Tibial artery (tissue), 4 donors: Measurements from ENCODE around the gene ZBTB20.
A peak's percentile ranks its signal among the peaks of the same experiment; 100 is the strongest.

Experiments used
- DNase-seq, 2 donors: peaks; one replicate each; pipeline ENCODE4 v3.0.0-alpha.2; 2019
- H3K27ac ChIP-seq, 2 donors: fragments of 200-600 bp; sonication (generic) in 1 of 2; 1 replicate in 1 of 2; 2 replicates in 1 of 2; pipeline ENCODE4 v1.5.1; 2018 to 2019; ENCODE audit warnings: mild to moderate bottlenecking in 1 of 2
- H3K27me3 ChIP-seq, 2 donors: fragments of 200-600 bp; sonication (generic) in 1 of 2; one replicate each; pipeline versions ENCODE4 v1.5.1 to v1.6.0; 2016 to 2019
- H3K36me3 ChIP-seq, 3 donors: fragments of 200-600 bp; sonication (generic) in 2 of 3; one replicate each; pipeline ENCODE4 v1.5.1; 2016 to 2019; ENCODE audit warnings: mild to moderate bottlenecking in 2 of 3
- H3K4me1 ChIP-seq, 4 donors: fragments of 200-600 bp; sonication (generic) in 2 of 4; 1 replicate in 3 of 4; 2 replicates in 1 of 4; pipeline ENCODE4 v1.5.1; 2016 to 2019
- H3K4me3 ChIP-seq, 2 donors: fragments of 200-600 bp; sonication (generic) in 1 of 2; 1 replicate in 1 of 2; 2 replicates in 1 of 2; pipeline ENCODE4 v1.5.1; 2018 to 2019; ENCODE audit warnings: mild to moderate bottlenecking in 2 of 2
- H3K9me3 ChIP-seq, 3 donors: fragments of 200-600 bp; sonication (generic) in 1 of 3; one replicate each; pipeline ENCODE4 v1.5.1; 2016 to 2019
- intact Hi-C: fragments of 100-400 bp; cut with DNase I; formaldehyde crosslinking; loops from one replicate; pipeline ENCODE4 v1.15.0; 2023; ENCODE audit warnings: low total_unique reads
- TF ChIP-seq, protein P1 (sequence below), 2 experiments: fragments of 200-600 bp in 1 of 2; fragments of 450-650 bp in 1 of 2; IDR thresholded peaks; one replicate each; pipeline ENCODE4 v1.5.1; 2017 to 2019; ENCODE audit warnings: antibody characterized with exemption in 2 of 2, mild to moderate bottlenecking in 1 of 2, moderate library complexity in 1 of 2

The ZBTB20 gene

DNA sequence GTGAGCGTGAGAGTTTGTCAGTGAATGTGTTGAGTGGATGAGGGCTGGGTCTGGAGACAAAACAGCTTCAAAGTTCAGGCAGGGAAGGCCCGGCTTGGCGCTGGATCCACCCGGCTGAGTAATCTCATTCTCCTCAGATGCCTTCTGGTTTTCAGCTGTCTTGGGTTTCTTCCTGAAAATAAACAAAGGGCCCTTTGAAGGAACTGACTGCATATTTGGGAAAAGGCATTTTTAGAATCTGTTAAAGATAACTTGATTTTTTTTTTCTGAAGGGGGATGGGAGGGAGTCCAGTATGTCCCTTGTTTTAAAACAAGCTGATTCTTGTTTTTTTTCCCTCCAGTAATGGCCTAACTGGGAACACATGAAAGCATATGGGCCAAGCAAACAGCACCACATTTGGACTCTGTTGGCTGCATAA, 766.8 kb downstream of the ZBTB20 start:
- peak; percentile 44 to 65 for DNase-seq
- Histone ChIP-seq H3K4me3 (no peak overlapping the region), H3K9me3 (no peaks in the 10 kb centered on the region), H3K4me1 (peaks cover 0 to 31% (median 11%) of the 10 kb centered on the region in 4 donors), H3K27ac (peak overlapping the region in 1 of 2 donors; percentile 11), H3K36me3 (peaks cover 0 to 9% (median 0%) of the 10 kb centered on the region in 3 donors), H3K27me3 (no peaks in the 10 kb centered on the region)
- intact Hi-C loops: loop anchor here (5.0 to 10.0 kb wide), 3 partner anchors 245 to 1317 kb away; no protein-coding TSS in a partner anchor
- TF ChIP-seq, protein P1, sequence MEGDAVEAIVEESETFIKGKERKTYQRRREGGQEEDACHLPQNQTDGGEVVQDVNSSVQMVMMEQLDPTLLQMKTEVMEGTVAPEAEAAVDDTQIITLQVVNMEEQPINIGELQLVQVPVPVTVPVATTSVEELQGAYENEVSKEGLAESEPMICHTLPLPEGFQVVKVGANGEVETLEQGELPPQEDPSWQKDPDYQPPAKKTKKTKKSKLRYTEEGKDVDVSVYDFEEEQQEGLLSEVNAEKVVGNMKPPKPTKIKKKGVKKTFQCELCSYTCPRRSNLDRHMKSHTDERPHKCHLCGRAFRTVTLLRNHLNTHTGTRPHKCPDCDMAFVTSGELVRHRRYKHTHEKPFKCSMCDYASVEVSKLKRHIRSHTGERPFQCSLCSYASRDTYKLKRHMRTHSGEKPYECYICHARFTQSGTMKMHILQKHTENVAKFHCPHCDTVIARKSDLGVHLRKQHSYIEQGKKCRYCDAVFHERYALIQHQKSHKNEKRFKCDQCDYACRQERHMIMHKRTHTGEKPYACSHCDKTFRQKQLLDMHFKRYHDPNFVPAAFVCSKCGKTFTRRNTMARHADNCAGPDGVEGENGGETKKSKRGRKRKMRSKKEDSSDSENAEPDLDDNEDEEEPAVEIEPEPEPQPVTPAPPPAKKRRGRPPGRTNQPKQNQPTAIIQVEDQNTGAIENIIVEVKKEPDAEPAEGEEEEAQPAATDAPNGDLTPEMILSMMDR (IDR thresholded peaks at IDR 0.05): no peak

DNA sequence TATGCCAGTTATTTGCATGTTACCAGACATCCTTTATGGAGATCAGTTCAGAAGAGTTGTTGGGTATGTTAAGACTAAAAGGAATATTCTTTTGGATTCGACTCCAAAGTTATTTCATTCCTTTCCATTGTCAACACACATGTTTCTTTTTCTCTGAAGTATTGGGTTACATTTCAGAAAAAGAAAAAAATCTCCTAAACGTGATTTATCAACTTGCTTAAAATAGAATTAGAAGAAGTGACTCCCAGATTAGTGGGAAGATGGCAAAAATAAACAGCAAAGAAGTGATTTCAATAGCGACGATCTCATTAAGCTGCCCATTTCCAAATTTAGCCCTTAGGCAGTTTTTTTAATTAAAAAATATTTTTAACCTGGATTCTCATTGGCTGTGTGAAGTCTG, 767.8 kb downstream of the ZBTB20 start:
- H3K27ac ChIP-seq: no peak overlapping the region
- H3K9me3 ChIP-seq: no peaks in the 10 kb centered on the region
- intact Hi-C loops: no loop called here
- no peaks in the 10 kb centered on the region for H3K27me3 ChIP-seq
- no peak overlapping the region for H3K4me3 ChIP-seq
- TF ChIP-seq, protein P1 (IDR thresholded peaks at IDR 0.05): no peak
- peaks cover 0 to 9% (median 0%) of the 10 kb centered on the region in 3 donors for H3K36me3 ChIP-seq
- no peak for DNase-seq
- peaks cover 0 to 23% (median 11%) of the 10 kb centered on the region in 4 donors for H3K4me1 ChIP-seq

DNA sequence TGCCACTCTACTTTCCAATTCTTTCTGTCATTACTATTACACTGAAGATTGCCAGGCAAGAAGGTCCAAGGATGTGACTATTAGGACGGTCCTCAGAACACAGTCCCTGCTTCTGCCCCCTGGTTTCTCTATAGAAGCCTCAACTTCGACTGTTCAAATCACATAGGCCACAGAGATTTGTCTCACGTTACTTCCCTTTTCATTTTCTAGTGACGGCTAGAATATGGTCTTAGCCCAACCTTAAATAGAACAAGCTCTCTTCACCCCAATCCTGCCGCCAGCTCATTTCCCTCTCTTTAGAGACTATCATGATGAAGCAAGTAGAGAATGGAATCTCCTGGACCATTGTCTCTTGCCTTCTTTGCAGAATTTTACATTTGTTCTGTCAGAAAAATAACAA, 768.3 kb downstream of the ZBTB20 start:
- H3K36me3 ChIP-seq: peaks cover 0 to 9% (median 0%) of the 10 kb centered on the region in 3 donors
- TF ChIP-seq, protein P1 (IDR thresholded peaks at IDR 0.05): no peak
- H3K27me3 ChIP-seq: no peaks in the 10 kb centered on the region
- no peak for DNase-seq
- H3K9me3 ChIP-seq: no peaks in the 10 kb centered on the region
- peaks cover 0 to 23% (median 11%) of the 10 kb centered on the region in 4 donors for H3K4me1 ChIP-seq
- intact Hi-C loops: no loop called here
- H3K27ac ChIP-seq: no peak overlapping the region
- H3K4me3 ChIP-seq: no peak overlapping the region

DNA sequence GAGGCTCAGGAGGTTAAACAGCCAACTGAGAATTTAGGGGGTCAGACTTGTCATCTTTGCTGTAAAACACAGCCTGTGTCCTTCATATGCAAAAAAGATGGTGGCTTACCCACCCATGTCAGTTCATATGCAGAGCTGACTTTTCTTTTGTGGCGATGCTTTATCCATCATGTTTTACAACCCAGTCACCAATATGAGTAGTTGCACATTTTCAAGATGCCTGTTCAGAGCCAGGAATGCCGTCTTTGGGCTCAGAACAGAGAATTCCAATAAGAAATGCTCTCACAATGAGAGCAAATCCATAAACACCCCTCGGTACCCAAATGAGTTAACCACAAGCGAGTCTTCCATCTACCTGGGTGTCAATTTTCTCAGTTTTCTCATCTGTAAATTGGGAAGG, 769.7 kb downstream of the ZBTB20 start:
- peaks cover 0 to 9% (median 0%) of the 10 kb centered on the region in 3 donors for H3K36me3 ChIP-seq
- no peaks in the 10 kb centered on the region for H3K9me3 ChIP-seq
- H3K27ac ChIP-seq: no peak overlapping the region

DNA sequence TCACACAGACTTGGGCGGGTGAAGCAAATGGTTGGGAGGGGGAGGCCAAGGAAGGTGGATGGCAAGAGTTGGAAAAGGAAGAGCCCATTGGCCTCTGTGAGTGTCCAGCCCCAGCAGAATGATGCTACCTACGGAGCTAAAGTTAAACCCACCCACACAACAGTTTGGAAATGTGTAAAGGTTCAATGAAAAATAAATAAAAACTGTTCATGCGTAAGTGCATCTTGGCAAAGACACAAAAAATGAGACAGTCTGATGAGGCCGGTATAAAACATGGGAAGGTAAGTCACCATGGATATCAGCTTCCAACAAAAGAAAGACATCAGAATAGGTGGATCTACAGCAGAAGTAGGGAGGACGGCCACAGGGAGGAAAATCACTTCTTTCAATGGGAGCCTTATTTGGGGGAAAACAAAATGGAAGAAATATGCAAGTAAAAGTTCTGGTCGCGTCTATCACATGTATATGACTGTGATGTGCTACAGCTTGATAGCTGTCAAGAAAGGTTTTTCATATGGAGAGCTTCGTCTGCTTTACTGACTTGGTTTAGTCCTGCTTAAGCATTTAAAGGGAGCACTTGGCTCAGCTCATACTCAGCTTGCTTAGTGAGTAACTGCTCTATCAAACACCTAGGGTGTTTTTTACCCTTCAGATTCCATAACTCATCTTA, 770.4 kb downstream of the ZBTB20 start:
- DNase-seq: no peak
- Histone ChIP-seq H3K27ac (no peak overlapping the region), H3K36me3 (peaks cover 0 to 9% (median 0%) of the 10 kb centered on the region in 3 donors), H3K4me3 (no peak overlapping the region), H3K4me1 (peaks cover 0 to 19% (median 11%) of the 10 kb centered on the region in 4 donors), H3K9me3 (no peaks in the 10 kb centered on the region), H3K27me3 (no peaks in the 10 kb centered on the region)
- TF ChIP-seq, protein P1 (IDR thresholded peaks at IDR 0.05): no peak
- intact Hi-C loops: no loop called here

More for the DNA sequence above, 769.7 kb downstream of the ZBTB20 start:
- TF ChIP-seq, protein P1 (IDR thresholded peaks at IDR 0.05): no peak
- Histone ChIP-seq H3K27me3 (no peaks in the 10 kb centered on the region), H3K4me3 (no peak overlapping the region), H3K4me1 (peaks cover 0 to 19% (median 11%) of the 10 kb centered on the region in 4 donors)
- DNase-seq: no peak
- intact Hi-C loops: no loop called here
